HG02623 (cell line): Measurements from ENCODE around the gene CST4.
"Not testable (repeated sequence)": the region's sequence is repeated elsewhere in the genome, so short reads cannot be mapped to it uniquely, and the experiment has no call there.

Experiments
- ATAC-seq: cut with Tn5 transposase; IDR thresholded peaks from one replicate; pipeline ENCODE4 v1.9.1; 2021; ENCODE audit warnings: moderate library complexity; ENCODE audit not compliant: unreplicated experiment

Gene CST4

DNA sequence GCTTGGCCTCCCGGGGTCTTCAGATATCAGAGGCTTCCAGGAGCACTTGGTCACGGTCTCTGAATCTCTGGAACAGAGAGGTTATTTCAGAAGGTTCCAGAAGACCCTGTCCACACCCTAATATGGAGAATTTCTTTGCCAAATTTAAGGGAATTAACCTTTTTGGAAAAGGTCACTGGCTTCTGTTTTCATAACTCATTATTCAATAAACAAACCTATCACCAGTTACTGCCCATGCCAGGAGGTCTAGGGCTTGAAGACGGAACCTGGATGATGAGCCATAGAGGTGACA, 507 bp upstream of the CST4 start:
- no peak for ATAC-seq

DNA sequence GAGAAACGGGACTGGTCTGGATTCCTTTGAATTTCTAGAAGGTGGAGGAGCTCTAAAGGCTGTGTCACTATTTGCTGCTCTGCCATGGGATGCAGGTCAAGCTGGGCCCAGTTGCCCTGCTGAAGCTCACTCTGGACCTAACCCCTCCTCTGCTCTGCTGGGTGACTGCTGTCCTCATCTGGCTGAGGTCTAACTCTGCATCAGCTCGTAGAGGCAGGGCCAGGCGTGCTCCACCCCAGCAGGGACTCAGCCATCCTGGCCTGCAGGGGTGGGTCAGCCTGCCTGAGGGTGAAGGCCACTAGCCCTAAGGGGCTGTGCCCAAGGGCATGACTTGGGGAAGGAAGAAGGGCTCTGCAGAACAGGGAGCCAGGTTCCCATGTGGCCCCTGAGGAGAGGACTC, 852 bp downstream of the CST4 start:
- ATAC-seq = no peak

DNA sequence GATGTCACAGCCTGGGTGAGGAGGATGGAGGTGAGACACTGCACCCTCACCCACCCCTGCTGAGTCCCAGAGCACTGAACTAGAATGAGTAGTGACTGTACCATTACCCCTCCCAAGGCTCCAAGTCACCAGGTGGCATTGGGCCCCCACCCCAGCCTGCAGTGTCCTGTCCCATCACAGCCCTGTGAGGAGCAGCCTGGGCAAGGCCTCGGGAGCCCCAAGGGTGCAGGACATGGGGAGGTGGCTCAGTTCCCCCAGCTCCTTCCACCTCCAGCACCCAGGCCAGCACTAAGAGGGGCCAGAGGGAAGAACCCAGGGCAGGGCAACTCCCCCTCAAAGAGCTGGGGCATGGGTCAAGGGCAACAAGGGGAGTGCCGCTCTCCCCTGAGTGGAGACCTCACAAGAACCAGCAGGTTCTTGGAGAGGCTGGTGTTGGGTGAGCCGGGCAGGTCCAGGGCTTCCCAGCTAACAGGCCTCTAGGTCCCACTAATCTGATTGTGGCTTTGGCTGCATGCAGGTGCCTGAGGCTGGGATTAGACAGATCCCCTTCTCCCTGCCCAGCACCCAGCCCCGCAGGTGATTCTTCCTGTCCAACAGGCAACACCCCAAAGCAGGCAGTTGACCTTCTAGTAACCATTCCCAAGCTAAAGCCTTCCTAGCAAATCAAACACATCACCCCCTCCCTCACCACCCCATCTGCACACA, 2.6 kb downstream of the CST4 start:
- no peak for ATAC-seq

DNA sequence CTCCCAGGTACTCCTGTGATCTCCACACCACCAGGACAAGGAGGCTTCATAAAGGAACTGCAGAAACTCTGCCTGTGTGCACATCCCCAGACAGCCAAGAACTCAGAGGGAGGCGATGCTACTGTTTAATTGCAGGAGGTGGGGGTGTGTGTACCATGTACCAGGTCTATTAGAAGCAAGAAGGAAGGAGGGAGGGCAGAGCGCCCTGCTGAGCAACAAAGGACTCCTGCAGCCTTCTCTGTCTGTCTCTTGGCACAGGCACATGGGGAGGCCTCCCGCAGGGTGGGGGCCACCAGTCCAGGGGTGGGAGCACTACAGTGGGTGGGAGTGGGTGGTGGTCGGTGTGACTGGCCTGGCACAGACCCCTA, 3.3 kb downstream of the CST4 start:
- not testable (repeated sequence) for ATAC-seq

DNA sequence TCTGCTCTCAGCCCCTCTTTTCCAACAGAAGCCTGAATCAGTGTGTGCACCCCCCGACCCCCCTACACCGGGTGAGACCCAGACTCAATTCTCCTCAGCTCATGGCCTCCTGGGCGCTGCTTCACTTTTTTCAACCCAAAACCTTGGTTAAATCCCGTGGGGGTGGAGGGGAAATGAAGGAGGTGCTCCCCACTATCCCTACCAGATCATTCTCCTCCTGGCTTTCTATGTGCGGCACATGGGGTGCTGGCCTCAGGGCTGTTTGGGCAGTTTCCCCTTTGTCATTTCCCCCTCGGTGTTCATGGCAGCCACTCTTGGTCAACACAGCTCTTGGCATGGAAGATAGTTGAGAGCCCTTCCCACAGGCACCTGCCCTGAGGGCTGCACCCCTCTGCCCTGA, 4.6 kb downstream of the CST4 start:
- no peak for ATAC-seq

DNA sequence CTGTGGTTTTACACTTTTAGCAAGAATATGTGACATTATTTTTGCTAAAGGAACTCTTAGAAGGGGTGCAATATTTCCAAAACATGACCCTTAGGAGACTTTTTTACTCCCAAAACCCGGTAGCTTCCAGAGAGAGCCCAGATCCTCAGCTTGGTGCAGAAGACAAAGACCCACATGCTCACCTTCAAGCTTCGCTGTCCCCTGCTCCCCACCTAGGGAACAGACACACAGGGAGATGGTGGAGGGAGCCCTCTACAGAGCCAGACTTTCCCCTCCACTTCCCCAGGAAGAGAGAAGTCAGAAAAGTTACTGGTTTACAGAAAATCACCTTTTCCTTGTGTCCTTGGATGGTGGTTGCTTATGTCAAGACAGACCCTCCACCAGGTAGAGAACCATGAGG, 5.0 kb downstream of the CST4 start:
- ATAC-seq = no peak

DNA sequence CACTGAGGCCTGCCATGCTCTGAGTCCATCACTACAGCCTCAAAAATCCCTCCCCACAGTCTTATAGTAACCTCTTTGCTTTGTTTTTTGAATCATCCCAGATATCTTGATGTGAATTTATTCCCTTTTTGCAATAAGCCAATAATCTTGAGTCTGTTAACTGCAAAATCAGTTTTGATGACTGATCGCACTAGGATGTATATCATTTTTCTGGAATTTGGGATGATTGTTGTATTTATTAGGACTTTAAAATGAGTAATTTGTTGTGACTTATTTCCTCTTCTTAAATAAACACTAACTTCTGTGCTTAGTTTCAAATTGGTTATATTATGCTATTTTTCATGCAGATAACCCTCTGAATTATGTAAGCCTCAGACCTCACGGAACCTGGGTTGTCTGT, 5.6 kb downstream of the CST4 start:
- no peak for ATAC-seq

DNA sequence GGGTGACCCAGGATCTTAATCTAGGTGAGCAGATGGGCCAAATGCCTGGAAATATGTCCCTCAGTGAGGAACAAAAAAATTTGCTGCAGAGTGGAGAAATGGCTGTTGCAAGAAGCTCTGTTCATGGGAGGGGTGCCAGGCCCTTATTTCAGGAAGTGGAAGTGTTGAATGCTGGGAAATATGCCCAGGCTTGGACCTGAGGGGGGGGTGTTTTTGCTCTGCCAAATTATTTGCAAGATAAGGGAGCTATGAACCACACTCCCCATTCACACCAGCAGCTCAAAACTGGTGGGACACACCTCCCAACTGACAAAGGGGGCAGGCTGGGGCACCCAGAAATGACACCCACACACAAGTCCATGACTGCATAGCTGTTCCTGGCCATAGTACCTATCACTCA, 8.7 kb downstream of the CST4 start:
- ATAC-seq = no peak

DNA sequence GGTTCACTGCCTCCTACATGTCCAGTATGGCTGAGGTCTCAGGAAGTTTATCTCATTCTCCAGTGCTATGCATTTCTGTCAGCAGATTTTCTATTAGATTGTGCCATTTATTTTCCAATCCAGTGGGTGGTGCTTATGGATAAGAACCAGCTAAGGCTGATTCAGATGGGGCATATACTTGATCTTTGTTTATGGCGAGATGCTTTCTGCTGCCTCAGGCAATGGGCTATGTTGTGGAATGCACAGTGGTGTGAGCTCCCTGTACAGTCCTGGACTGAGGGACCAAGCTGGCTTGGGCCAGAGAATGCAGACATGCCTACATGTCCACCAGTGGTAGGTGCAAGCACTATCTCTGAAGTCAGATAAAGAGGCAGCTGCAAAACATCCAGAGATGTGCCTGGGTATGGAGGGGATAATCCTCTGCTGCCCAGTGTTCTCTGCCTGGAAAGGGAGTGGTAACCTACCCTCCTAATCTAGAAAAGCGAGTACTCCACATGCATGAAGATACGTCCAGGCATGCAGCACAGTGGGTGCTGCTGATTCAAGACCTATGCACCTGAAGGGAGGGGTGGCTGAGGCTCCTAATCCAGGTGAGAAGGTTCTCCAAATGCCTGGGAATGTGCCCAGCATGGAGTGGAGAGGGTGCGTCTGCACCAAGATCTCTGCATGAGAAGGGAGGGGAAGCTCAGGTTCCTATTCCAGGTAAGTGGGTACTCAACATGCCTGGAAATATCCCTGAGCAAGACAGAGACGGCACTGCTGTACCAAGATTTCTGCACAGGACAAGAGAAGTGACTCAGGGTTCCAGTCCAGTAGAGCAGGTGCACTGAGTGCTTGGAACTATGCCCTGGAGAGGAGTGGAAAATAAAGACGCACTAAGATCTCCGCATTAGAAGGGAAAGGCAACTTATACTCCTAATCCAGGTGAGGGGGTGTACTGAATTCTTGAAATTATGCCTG, 9.4 kb downstream of the CST4 start:
- ATAC-seq = no peak

DNA sequence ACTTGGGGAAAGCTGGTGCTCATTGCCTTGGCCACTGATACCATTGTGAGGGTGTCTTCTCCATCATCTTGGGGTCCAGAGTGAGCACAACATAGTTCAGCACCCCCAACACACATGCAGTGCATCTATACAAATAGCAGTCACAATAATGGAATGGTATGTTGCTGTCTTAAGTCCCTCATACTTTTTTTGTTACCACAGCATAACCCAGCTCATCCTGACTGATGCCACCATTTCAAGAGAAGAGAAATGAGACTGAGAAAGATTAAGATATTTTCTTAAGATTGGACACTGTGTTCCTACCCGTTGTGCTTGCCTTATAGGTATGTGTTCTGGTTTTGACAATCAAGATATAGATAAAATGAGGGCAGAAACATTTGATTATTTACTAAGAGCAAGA, 15.6 kb downstream of the CST4 start:
- ATAC-seq = no peak

DNA sequence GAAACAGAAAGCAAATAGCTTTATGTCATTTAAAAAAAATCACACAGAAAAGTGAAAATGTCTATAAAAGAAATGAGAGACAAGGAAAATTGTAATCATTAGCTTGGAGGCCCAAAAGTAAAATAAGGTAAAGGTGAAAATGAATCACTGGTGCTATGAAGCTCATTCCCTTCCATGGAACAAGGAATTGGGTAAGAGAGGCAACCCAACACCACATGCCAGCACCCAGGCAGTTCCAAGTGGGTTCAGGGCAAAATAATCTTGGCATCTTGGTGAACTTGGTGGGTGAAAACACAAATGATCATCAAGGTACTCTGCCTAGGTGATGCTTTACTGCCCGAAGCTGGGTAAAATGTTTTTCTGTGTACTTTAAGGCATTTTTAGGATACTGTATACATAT, 16.7 kb downstream of the CST4 start:
- ATAC-seq = no peak

DNA sequence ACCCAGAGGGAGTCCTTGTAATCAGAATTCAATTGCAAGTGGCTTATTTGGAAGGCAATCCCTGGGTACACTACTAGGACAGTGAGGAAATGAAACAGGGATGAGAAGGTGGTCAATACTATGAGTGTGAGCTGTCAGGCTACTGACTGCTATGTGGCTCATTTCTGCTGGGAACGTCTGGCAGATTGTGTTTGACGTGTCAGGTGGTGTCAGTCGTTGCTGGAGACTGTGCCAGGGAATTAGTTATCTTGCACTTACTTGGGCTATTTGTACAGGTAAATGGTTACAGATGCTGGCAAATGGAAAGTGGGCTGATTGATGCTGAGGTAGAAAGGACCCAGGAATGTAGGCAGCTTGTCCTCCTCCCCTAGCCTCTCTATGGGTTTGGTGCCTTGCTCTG, 17.4 kb downstream of the CST4 start:
- ATAC-seq = no peak

DNA sequence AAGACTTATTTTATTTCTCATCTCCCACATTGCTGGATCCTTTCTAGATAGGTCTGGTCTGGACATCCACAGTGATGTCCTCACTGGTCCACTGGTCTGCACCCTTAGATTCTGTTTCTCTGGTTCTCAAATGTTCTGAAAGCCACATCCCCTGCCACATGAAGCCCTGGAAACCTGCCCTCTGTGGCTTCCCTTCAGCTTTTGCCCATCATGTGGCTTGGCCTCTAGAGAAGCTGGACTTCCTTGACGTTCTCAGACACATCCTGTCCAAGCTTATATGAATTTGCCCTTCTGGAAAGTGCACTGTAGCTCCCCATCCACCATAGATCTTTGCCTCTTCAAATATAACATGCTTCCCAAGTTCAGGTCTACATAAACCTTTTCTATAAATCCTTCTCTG, 18.5 kb downstream of the CST4 start:
- no peak for ATAC-seq

DNA sequence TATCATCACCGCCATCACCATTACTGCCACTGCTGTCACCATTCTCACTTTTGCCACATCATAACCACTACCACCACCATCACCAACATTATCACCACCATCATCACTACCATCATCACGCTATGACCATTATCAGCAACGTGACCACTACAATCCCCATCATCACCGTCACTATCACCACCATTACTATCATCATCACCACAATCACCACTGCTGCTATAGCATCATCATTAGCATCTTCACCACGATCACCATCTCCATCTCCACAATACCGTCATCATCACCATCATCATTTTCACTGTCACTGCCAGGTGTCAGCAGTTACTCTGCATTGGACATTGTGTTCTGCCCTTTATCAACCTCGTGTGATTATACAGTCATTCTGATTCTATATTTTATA, 19.0 kb downstream of the CST4 start:
- ATAC-seq = no peak

DNA sequence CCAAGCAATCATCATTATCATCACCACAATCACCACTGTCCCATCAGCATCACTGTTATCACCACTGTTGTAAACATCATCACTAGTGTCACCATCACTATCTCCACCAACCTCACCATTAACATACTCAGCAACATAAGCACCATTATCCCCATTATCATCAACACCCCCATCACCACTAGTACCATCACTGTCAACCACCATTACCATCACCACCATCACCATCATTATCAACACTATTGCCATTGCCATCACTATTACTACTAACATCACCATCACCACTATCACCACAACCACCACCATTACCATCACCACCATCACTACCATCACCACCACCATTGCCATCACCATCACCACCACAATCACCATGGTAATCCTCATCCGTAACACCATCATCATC, 19.5 kb downstream of the CST4 start:
- ATAC-seq = no peak

DNA sequence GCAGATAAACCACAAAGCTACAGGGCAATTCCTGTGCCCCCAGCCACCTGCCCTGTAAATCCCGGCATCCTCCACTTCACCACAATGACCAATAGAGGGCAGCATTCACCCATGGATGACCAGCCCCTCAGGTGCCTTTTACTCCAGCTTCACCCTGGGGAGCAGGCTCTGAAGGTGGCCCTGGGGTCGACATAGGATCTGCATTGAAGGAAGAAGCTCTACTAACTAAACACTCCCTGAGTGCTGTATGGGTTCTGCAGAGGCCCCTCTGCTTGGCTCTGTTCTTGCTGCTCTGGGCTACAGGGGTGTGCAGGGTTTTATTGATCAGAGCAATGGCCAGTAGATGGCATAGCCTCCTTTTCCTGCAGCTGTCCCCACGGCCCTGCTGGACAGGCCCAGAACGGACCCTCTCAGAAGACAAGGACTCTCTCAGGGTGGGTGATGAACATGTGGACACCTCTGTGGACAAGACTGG, 20.3 kb downstream of the CST4 start:
- no peak for ATAC-seq

DNA sequence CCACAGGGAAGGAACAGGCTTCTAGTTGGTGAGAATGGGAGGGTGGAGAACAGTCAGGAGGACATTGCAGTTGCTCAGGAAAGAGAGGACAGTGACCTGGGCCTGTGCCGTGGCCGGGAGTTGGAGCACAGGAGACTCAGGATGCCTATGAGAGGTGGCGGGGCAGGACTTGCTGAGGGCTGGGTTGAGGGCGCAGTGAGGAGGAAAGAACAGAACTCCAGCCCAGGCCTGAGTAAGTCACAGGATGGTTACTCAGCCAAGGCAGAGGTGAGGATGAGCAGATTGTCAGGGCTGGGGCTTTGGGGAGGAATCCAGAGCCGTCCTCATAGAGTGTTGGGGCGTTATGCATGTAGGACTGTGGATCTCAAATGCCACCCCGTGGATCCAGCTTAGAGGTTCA, 21.2 kb downstream of the CST4 start:
- ATAC-seq = no peak

DNA sequence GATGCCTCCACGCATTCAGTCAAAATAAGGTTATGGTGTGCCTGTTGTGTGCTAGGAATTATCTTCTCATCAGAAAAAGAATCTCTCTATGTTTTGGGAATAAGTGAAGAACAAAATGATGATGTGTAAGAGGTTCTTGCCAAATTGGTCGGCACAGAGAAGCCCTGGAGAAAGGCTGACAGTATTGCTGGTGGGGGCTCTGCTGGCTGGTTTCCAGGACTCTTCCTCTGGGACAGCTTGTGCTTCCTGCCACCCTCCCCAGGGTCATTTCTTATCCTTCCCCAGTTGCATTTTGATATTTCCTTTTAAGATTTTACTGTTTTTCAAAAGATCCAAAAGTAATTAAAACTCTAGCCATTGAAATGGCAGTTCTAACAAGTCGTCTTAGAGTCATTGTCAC, 22.1 kb downstream of the CST4 start:
- no peak for ATAC-seq

DNA sequence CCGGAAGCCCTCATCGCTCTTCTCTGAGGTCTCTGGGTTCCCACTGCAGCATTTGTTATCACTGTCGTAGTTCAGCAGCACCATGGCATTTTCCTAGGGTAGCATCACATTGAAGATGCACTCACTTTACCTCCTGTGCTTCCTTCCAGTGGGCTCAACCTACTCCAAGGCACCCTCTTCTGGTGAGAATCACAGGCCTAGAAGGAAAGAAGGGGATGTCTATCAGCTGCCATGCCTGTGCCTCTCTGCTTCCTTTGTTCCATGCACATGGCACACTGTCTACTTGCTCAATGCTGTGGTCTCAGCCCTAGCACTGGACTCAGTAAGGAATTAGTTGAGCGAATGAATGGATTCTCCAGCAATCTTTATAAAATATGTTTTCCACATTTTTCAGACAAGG, 22.6 kb downstream of the CST4 start:
- no peak for ATAC-seq

DNA sequence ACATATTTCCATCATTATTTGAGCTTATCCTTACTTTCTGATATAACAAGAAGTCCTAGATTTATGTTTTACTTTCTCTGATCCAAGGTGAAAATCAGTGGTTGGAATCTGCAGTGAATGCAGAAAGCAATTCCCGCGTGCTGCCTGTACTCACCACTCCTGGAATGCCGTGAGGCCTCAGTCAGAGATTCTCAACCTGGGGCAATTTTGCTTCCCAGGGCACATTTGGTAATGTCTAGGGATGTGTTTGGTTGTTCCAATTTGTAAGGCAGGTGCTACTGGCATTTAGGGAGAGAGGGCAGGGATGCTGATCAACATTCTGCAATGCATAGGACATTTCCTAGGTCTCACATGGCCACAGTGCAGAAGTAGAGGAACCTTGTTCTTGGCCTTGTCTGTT, 23.9 kb downstream of the CST4 start:
- no peak for ATAC-seq

DNA sequence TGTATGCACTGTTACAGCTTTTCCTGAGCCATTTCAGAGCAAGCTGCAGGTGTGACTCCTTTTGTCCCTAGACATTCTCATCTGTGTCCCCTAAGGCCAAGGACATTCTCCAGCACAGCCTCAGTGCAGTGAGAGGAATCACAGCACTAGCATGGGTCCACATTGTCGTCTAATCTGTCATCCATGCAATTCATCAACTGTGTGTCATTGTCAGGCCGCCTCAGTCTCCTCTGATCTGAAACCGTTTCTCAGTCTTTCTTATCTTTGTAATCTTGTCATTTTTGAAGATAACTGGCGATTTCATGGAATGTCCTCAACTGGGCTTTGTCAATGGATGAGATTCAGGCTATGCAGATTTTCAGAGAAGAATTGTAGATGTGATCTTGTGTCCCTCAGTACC, 24.8 kb downstream of the CST4 start:
- ATAC-seq = not testable (repeated sequence)

DNA sequence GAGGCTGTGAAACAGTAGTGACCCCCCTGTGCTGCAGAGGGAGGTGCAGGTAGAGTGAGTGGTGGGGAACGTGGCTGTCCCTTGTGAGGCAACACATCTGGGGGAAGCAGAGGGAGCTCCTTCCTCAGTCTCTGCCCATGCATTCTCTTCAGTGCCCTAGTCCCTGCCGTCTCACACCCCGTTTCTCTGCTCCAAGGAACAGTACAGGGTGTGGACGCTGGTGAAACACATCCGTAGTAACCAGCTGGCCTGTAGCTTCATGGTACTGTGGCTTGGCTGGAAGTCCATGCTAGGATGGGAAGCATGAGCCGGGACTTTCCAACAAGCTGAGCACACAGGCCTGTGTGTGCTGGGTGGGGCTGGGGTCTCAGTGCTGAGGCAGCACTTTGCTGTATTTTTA, 25.7 kb downstream of the CST4 start:
- no peak for ATAC-seq
